ENCODE measurements around the gene MBNL3. TPM values are rescaled to one million over a fixed set of nuclear protein-coding genes. Genes with fewer than 3 reads are reported as not detected.

The MBNL3 gene
- total RNA-seq, 1 experiment from 2014 or later = 2.6 TPM

- no peak overlapping the region for H3K18ac ChIP-seq (ENCODE audit: insufficient read length, low read depth, low read length)
- Mint-ChIP-seq H3K27me3 (ENCODE audit: low read depth) (peaks cover 49% of the 10 kb centered on the region), H3K36me3 (ENCODE audit: insufficient read depth in 1 of 3, low read depth in 3 of 3) (no peaks in the 10 kb centered on the region), H3K4me1 (peaks cover 71 to 75% of the 10 kb centered on the region in 2 experiments), H3K27ac (peak overlapping the region in 2 of 3 experiments; percentile 58 to 90; a peak in 3 of 7 replicates), H3K9me3 (no peaks in the 10 kb centered on the region; a peak in 2 of 5 replicates), H3K4me3 (peak overlapping the region; percentile 34 to 77)
- TF ChIP-seq CTCF (conservative IDR thresholded peaks at IDR 0.05) = no peak
- H2BK15ac ChIP-seq (ENCODE audit: low read depth, low read length) = no peak overlapping the region
- H3K4ac ChIP-seq (ENCODE audit: low read depth, low read length) = no peak overlapping the region
- no peaks in the 10 kb centered on the region for H3K9me3 ChIP-seq (ENCODE audit: control insufficient read depth, low read depth, low read length)
- peak; percentile 76 for DNase-seq
- H3T11ph ChIP-seq (ENCODE audit: low read length) = no peak overlapping the region
- peak overlapping the region; percentile 22 for H3K4me2 ChIP-seq (ENCODE audit: insufficient read depth, insufficient read length, low read length)
- no peak overlapping the region for H2BK12ac ChIP-seq (ENCODE audit: insufficient read length, low read depth, low read length)
- H3K79me2 ChIP-seq (ENCODE audit: insufficient read depth, low read length) = no peaks in the 10 kb centered on the region
- WGBS (ENCODE audit: extremely low coverage, insufficient read length, low lambda C conversion rate) = no CpG with 5 or more reads among the region's 7 CpGs
- H3K79me1 ChIP-seq (ENCODE audit: insufficient read depth, low read depth, low read length, poor library complexity, severe bottlenecking) = no peaks in the 10 kb centered on the region
- no peak overlapping the region for H3K9ac ChIP-seq (ENCODE audit: extremely low read depth, insufficient read length, low read length)
- no peak overlapping the region for H3K27ac ChIP-seq (ENCODE audit: insufficient read length, low read depth, low read length)
- H4K8ac ChIP-seq (replicated peaks; ENCODE audit: insufficient read length, low read depth, low read length) = no peak overlapping the region
- no peak overlapping the region for H2AK5ac ChIP-seq (ENCODE audit: insufficient read length, low read length)
- no peak overlapping the region for H2AFZ ChIP-seq (ENCODE audit: low read length)
- H3K23me2 ChIP-seq (ENCODE audit: insufficient read length, low read depth, low read length, poor library complexity, severe bottlenecking) = peaks cover 2% of the 10 kb centered on the region
- no peak overlapping the region for H3K56ac ChIP-seq (ENCODE audit: insufficient read length, low read depth, low read length)
- H4K20me1 ChIP-seq (ENCODE audit: control insufficient read depth, insufficient read depth, insufficient read length) = no peaks in the 10 kb centered on the region
- no peak overlapping the region for H4K5ac ChIP-seq (ENCODE audit: insufficient read length, low read depth, low read length)
- H4K91ac ChIP-seq (ENCODE audit: insufficient read length, low read depth, low read length) = no peak overlapping the region
- H2BK5ac ChIP-seq (ENCODE audit: insufficient read length, low read length) = no peak overlapping the region
- H2BK120ac ChIP-seq (ENCODE audit: low read depth, low read length, poor library complexity, severe bottlenecking) = no peak overlapping the region
- H3K4me1 ChIP-seq (ENCODE audit: insufficient read depth, low read length) = peaks cover 22% of the 10 kb centered on the region
- no peak overlapping the region for H3K23ac ChIP-seq (ENCODE audit: insufficient read length, low read depth, low read length)
- H2BK20ac ChIP-seq (ENCODE audit: low read depth, low read length, poor library complexity, severe bottlenecking) = no peak overlapping the region
- H3K27me3 ChIP-seq (ENCODE audit: insufficient read depth, low read length) = peaks cover 4% of the 10 kb centered on the region; the same call in 1 of the 2 replicates
- no peak overlapping the region for H3K14ac ChIP-seq (ENCODE audit: insufficient read depth, low read length)
Measured at GRCh38 chrX:132412208-132412607, 76.6 kb downstream of the MBNL3 start.
